ENCODE measurements around the gene AK6. TPM values are rescaled to one million over a fixed set of nuclear protein-coding genes. Genes with fewer than 3 reads are reported as not detected.
"Not testable (repeated sequence)": the region's sequence is repeated elsewhere in the genome, so short reads cannot be mapped to it uniquely, and the experiment has no call there.

AK6 gene
- total RNA-seq, 6 experiments from 2014 or later, result 17.5 to 24.1 (median 21.5) TPM

DNA sequence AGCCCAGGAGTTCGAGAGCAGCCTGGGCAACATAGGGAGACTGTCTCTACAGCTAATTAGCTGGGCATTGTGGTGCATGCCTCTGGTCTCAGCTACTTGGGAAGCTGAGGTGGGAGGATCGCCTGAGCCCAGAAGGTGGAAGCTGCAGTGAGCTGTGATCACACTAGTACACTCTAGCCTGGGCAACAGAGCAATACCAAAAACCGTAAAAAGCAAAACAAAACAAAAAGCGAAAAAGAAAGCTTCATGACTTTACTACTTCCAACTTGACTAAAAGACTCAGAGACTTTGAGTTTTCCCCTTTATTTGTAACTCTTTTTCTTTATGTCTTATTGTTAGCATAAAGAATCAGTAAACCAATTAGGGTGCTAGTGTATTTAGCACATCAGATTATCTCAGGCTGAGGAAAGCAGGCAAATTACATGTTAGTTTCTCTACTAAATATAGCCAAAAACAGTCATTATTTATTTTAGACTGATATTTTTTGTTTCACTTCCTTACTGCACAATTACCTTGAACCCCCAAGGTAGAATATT lies 5.7 kb upstream of the AK6 start:
- 95% methylated on average over 4 of the region's 4 CpGs for WGBS (ENCODE audit: insufficient coverage, low coverage, low lambda C conversion rate, missing lambda C conversion rate)
- intact Hi-C loops (cut with DNase I), result no loop called here
- H3K36me3 ChIP-seq, result peaks cover 0 to 17% (median 8%) of the 10 kb centered on the region in 4 donors

DNA sequence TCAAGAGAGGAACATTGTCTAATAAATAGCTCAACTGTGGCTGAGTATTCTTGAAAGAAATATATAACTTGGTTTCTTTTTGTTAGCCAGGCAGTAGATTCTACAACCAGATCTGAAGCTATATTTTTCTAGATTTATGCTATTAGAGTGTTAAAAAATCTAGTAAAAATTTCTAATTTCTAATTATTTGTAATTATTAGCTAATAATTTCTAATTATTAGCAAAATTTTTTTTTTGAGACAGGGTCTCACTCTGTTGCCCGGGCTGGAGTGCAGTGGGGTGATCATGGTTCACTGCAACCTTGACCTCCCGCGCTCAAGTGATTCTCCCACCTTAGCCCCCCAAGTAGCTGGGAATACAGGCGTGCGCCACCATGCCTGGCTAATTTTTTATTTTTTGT lies 3.1 kb upstream of the AK6 start:
- Histone ChIP-seq H3K27ac (no peak overlapping the region), H3K4me3 (no peak overlapping the region), H3K4me1 (peaks cover 0 to 11% (median 3%) of the 10 kb centered on the region in 4 donors), H3K27me3 (no peaks in the 10 kb centered on the region), H3K36me3 (peaks cover 0 to 17% (median 8%) of the 10 kb centered on the region in 4 donors), H3K9me3 (no peaks in the 10 kb centered on the region)
- intact Hi-C loops (cut with DNase I), result no loop called here
- no peak for DNase-seq
- WGBS (ENCODE audit: insufficient coverage, low coverage, low lambda C conversion rate, missing lambda C conversion rate), result 96% methylated on average over 5 of the region's 5 CpGs
- TF ChIP-seq POLR2A (IDR thresholded peaks at IDR 0.05), result no peak
- TF ChIP-seq, protein P1, sequence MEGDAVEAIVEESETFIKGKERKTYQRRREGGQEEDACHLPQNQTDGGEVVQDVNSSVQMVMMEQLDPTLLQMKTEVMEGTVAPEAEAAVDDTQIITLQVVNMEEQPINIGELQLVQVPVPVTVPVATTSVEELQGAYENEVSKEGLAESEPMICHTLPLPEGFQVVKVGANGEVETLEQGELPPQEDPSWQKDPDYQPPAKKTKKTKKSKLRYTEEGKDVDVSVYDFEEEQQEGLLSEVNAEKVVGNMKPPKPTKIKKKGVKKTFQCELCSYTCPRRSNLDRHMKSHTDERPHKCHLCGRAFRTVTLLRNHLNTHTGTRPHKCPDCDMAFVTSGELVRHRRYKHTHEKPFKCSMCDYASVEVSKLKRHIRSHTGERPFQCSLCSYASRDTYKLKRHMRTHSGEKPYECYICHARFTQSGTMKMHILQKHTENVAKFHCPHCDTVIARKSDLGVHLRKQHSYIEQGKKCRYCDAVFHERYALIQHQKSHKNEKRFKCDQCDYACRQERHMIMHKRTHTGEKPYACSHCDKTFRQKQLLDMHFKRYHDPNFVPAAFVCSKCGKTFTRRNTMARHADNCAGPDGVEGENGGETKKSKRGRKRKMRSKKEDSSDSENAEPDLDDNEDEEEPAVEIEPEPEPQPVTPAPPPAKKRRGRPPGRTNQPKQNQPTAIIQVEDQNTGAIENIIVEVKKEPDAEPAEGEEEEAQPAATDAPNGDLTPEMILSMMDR (IDR thresholded peaks at IDR 0.05), result no peak
- ATAC-seq, result no peak

More for the DNA sequence above, 5.7 kb upstream of the AK6 start:
- H3K4me1 ChIP-seq, result peaks cover 0 to 7% (median 3%) of the 10 kb centered on the region in 4 donors
- H3K9me3 ChIP-seq, result no peaks in the 10 kb centered on the region
- no peaks in the 10 kb centered on the region for H3K27me3 ChIP-seq
- no peak overlapping the region for H3K4me3 ChIP-seq
- no peak overlapping the region for H3K27ac ChIP-seq
- no peak for TF ChIP-seq POLR2A (IDR thresholded peaks at IDR 0.05)
- DNase-seq, result no peak
- no peak for ATAC-seq

DNA sequence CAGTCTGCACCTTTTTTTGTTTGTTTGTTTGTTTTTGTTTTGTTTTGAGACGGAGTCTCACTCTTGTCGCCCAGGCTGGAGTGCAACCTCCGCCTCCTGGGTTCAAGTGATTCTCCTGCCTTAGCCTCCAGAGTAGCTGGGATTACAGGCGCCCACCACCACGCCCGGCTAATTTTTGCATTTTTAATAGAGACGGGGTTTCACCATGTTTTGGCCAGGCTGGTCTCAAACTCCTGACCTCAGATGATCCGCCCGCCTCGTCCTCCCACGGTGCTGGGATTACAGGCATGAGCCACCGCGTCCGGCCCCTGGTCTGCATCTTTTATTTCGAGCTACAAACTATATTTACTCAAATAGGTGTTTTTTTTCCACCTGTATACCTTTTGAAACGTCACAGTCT lies 1.0 kb upstream of the AK6 start:
- H3K9me3 ChIP-seq; DNase-seq; ATAC-seq; intact Hi-C loops (cut with DNase I); H3K27me3 ChIP-seq: not testable (repeated sequence)
- H3K27ac ChIP-seq, result peak overlapping the region in 2 of 3 donors; percentile 98 to 99
- H3K4me1 ChIP-seq, result peaks cover 0 to 11% (median 3%) of the 10 kb centered on the region in 4 donors
- H3K4me3 ChIP-seq, result peak overlapping the region; percentile 78 to 90 (median 85)
- peaks cover 4 to 26% (median 8%) of the 10 kb centered on the region in 4 donors for H3K36me3 ChIP-seq
- WGBS (ENCODE audit: insufficient coverage, low coverage, low lambda C conversion rate, missing lambda C conversion rate), result under 1% methylated on average over 16 of the region's 16 CpGs

DNA sequence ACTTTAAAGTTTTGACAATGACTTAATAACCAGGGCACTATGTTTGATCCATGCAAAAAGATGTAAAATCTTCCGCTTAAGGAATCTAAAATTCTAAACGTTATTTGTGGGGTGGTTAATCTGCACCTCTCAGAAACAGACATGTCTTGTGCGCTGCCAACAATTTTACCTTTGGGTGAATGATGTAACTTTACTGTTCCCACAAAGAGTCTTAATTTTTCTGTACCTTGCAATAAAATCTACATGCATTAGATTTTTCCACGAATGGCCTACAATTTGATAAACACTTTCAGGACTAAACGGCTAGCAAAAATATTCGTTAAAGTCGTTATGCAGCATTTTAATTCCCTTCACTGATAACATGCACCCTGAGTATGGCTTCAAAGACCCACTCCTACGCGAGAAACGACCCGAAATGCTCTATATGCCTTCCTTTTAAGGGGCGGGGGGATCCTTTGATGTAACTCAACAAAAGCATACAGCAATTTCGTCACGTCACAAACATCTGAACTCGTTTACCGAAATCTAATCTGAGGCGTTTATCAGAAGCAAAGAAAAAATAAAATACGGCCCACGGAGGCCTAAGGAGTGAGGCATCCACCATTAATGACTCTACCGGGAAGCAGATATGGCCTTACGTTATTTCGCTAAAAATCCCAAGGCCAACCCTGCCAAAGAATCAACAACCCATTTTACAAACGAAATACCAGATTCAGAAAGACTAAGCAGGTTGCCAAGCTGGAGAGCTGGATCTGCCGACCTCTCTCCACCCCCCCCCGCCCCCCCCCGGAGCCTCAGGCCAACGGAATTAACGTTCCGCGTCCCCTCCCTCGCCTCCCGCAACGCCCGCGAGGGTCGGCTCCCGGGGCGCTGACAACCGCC lies 621 bp downstream of the AK6 start:
- no peaks in the 10 kb centered on the region for H3K27me3 ChIP-seq
- H3K36me3 ChIP-seq, result peaks cover 0 to 29% (median 6%) of the 10 kb centered on the region in 4 donors
- DNase-seq (no peak), ATAC-seq (peak; percentile 49 to 63 (median 58))
- peak overlapping the region; percentile 78 to 90 (median 85) for H3K4me3 ChIP-seq
- no peaks in the 10 kb centered on the region for H3K9me3 ChIP-seq
- peaks cover 0 to 11% (median 3%) of the 10 kb centered on the region in 4 donors for H3K4me1 ChIP-seq
- peak overlapping the region; percentile 98 to 100 (median 99) for H3K27ac ChIP-seq
- WGBS (ENCODE audit: insufficient coverage, low coverage, low lambda C conversion rate, missing lambda C conversion rate), result 1% methylated on average over 30 of the region's 39 CpGs
- intact Hi-C loops (cut with DNase I), result no loop called here
- TF ChIP-seq, protein P1 (IDR thresholded peaks at IDR 0.05), result no peak
- no peak for TF ChIP-seq POLR2A (IDR thresholded peaks at IDR 0.05)

DNA sequence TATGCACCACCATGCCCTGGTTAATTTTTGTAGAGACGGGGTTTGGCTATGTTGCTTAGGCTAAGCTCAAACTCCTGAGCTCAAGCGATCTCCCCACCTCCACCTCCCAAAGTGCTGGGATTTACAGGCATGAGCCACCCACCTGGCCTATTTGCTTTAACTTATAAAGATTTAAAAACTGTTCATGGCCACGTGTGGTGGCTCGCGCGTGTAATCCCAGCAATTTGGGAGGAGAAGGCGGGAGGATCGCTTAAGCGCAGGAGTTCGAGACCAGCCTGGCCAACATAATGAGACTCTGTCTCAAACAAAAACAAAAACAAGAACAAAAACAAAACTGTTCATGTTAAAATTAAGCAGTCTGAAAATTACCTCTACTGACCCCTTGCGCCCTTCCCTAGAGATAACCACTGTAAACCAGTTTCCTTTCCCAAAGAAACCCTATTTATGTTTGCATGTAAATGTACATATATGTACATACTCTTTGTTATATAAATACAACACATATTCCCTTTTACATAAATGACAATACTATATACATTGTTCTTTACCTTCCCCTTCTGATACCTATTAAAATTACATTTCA lies 1.5 kb downstream of the AK6 start:
- DNase-seq, result no peak
- intact Hi-C loops (cut with DNase I), result no loop called here
- Histone ChIP-seq H3K4me1 (peaks cover 0 to 11% (median 3%) of the 10 kb centered on the region in 4 donors), H3K27ac (no peak overlapping the region), H3K27me3 (no peaks in the 10 kb centered on the region), H3K4me3 (peak overlapping the region in 2 of 3 donors; percentile 78 to 90), H3K36me3 (peaks cover 0 to 36% (median 6%) of the 10 kb centered on the region in 4 donors), H3K9me3 (no peaks in the 10 kb centered on the region)
- ATAC-seq, result no peak
- TF ChIP-seq, protein P1 (IDR thresholded peaks at IDR 0.05), result no peak
- TF ChIP-seq POLR2A (IDR thresholded peaks at IDR 0.05), result no peak
- WGBS (ENCODE audit: insufficient coverage, low coverage, low lambda C conversion rate, missing lambda C conversion rate), result 88% methylated on average over 11 of the region's 11 CpGs

Data from right lobe of liver (tissue), 6 donors.